ENCODE data around the gene CXCR3. TPM values are rescaled to one million over a fixed set of nuclear protein-coding genes. Genes with fewer than 3 reads are reported as not detected.
"Not testable (repeated sequence)": the region's sequence is repeated elsewhere in the genome, so short reads cannot be mapped to it uniquely, and the experiment has no call there.

The CXCR3 gene
- total RNA-seq, 5 donors from 2014 or later (not counting 1 experiment from before 2014, with no cell fraction given) = 12.5 to 41.5 (median 17.6) TPM

- H3K4me3 Mint-ChIP-seq; H3K36me3 ChIP-seq (ENCODE audit: control insufficient read depth in 2 of 2, extremely low read depth in 1 of 2, insufficient read depth in 1 of 2, low read length in 1 of 2); DNase-seq; H3K27me3 Mint-ChIP-seq; H3K9me3 Mint-ChIP-seq; POLR2A ChIA-PET; H3K9me3 ChIP-seq; H3K27me3 ChIP-seq (replicated peaks in 1 of 2; ENCODE audit: control insufficient read depth in 2 of 2, extremely low read depth in 1 of 2, insufficient read depth in 2 of 2, low read length in 1 of 2); H3K27ac Mint-ChIP-seq; H3K4me3 ChIP-seq (ENCODE audit: control insufficient read depth in 1 of 2, extremely low read depth in 1 of 2, low read length in 1 of 2); H3K36me3 Mint-ChIP-seq; H3K27ac ChIP-seq (ENCODE audit: low read length); ATAC-seq (replicated peaks in 1 of 4): not testable (repeated sequence)
- CTCF ChIA-PET = interaction anchor here in 1 of 2 donors (1.1 kb wide), 1 partner anchor 196 kb away, joined by 3 read pairs; no protein-coding TSS in a partner anchor
- WGBS (ENCODE audit: insufficient coverage) = 100% methylated on average over 1 of the region's 8 CpGs
- H3K4me1 Mint-ChIP-seq = peaks cover 11 to 17% (median 16%) of the 10 kb centered on the region in 3 donors
- H3K4me1 ChIP-seq (ENCODE audit: control insufficient read depth in 1 of 2, extremely low read depth in 1 of 2, insufficient read depth in 2 of 2, low read length in 2 of 2) = peaks cover 0 to 23% of the 10 kb centered on the region in 2 experiments
Measured at GRCh38 chrX:71664202-71664601, 45.9 kb upstream of the CXCR3 start.

GRCh38 chrX:71663238-71663637 lies 44.9 kb upstream of the CXCR3 start:
- peak overlapping the region in 2 of 3 donors; percentile 39 to 68 for H3K4me3 Mint-ChIP-seq
- 50% methylated on average over 2 of the region's 8 CpGs for WGBS (ENCODE audit: insufficient coverage)
- peak overlapping the region in 1 of 2 donors; percentile 64 for H3K27ac Mint-ChIP-seq

GRCh38 chrX:71662654-71663053 lies 44.3 kb upstream of the CXCR3 start:
- WGBS (ENCODE audit: insufficient coverage) = no CpG with 5 or more reads among the region's 11 CpGs
- Mint-ChIP-seq H3K4me3 (peak overlapping the region; percentile 32 to 68 (median 45)), H3K27ac (peak overlapping the region in 1 of 2 donors; percentile 71), H3K4me1 (peaks cover 11 to 17% (median 16%) of the 10 kb centered on the region in 3 donors)
- H3K9me3 Mint-ChIP-seq; POLR2A ChIA-PET; H3K36me3 ChIP-seq (ENCODE audit: control insufficient read depth in 2 of 2, extremely low read depth in 1 of 2, insufficient read depth in 1 of 2, low read length in 1 of 2); H3K36me3 Mint-ChIP-seq; H3K27me3 ChIP-seq (replicated peaks in 1 of 2; ENCODE audit: control insufficient read depth in 2 of 2, extremely low read depth in 1 of 2, insufficient read depth in 2 of 2, low read length in 1 of 2); H3K27ac ChIP-seq (ENCODE audit: low read length); H3K9me3 ChIP-seq; H3K27me3 Mint-ChIP-seq; H3K4me3 ChIP-seq (ENCODE audit: control insufficient read depth in 1 of 2, extremely low read depth in 1 of 2, low read length in 1 of 2); CTCF ChIA-PET: not testable (repeated sequence)
- peak in 2 of 35 experiments; percentile 17 to 28 for DNase-seq
- ATAC-seq (replicated peaks in 1 of 4) = peak; percentile 37 to 59 (median 49)
- H3K4me1 ChIP-seq (ENCODE audit: control insufficient read depth in 1 of 2, extremely low read depth in 1 of 2, insufficient read depth in 2 of 2, low read length in 2 of 2) = peaks cover 0 to 23% of the 10 kb centered on the region in 2 experiments

More at GRCh38 chrX:71663238-71663637, 44.9 kb upstream of the CXCR3 start:
- H3K36me3 ChIP-seq (ENCODE audit: control insufficient read depth in 2 of 2, extremely low read depth in 1 of 2, insufficient read depth in 1 of 2, low read length in 1 of 2); H3K9me3 ChIP-seq; H3K36me3 Mint-ChIP-seq; H3K27me3 ChIP-seq (replicated peaks in 1 of 2; ENCODE audit: control insufficient read depth in 2 of 2, extremely low read depth in 1 of 2, insufficient read depth in 2 of 2, low read length in 1 of 2); H3K4me3 ChIP-seq (ENCODE audit: control insufficient read depth in 1 of 2, extremely low read depth in 1 of 2, low read length in 1 of 2); H3K9me3 Mint-ChIP-seq; POLR2A ChIA-PET; H3K27me3 Mint-ChIP-seq: not testable (repeated sequence)
- ATAC-seq (replicated peaks in 1 of 4) (peak; percentile 27 to 71 (median 50)), DNase-seq (peak in 30 of 35 experiments; percentile 9 to 64 (median 29))
- H3K4me1 Mint-ChIP-seq = peaks cover 11 to 17% (median 16%) of the 10 kb centered on the region in 3 donors
- Histone ChIP-seq H3K27ac (ENCODE audit: low read length) (peak overlapping the region; percentile 23), H3K4me1 (ENCODE audit: control insufficient read depth in 1 of 2, extremely low read depth in 1 of 2, insufficient read depth in 2 of 2, low read length in 2 of 2) (peaks cover 0 to 23% of the 10 kb centered on the region in 2 experiments)
- CTCF ChIA-PET = interaction anchor here in 1 of 2 donors (1.1 kb wide), 1 partner anchor 197 kb away, joined by 3 read pairs; no protein-coding TSS in a partner anchor

GRCh38 chrX:71661919-71662318 lies 43.6 kb upstream of the CXCR3 start:
- CTCF ChIA-PET = no interaction called here
- H3K4me3 Mint-ChIP-seq = peak overlapping the region in 1 of 3 donors; percentile 68
- peaks cover 11 to 18% (median 16%) of the 10 kb centered on the region in 3 donors for H3K4me1 Mint-ChIP-seq
- Histone ChIP-seq H3K27me3 (replicated peaks in 1 of 2; ENCODE audit: control insufficient read depth in 2 of 2, extremely low read depth in 1 of 2, insufficient read depth in 2 of 2, low read length in 1 of 2) (no peaks in the 10 kb centered on the region), H3K27ac (ENCODE audit: low read length) (no peak overlapping the region), H3K36me3 (ENCODE audit: control insufficient read depth in 2 of 2, extremely low read depth in 1 of 2, insufficient read depth in 1 of 2, low read length in 1 of 2) (no peaks in the 10 kb centered on the region), H3K4me1 (ENCODE audit: control insufficient read depth in 1 of 2, extremely low read depth in 1 of 2, insufficient read depth in 2 of 2, low read length in 2 of 2) (peaks cover 0 to 23% of the 10 kb centered on the region in 2 experiments), H3K4me3 (ENCODE audit: control insufficient read depth in 1 of 2, extremely low read depth in 1 of 2, low read length in 1 of 2) (no peak overlapping the region), H3K9me3 (no peaks in the 10 kb centered on the region)
- no peak for ATAC-seq (replicated peaks in 1 of 4)
- no peaks in the 10 kb centered on the region for H3K9me3 Mint-ChIP-seq
- WGBS (ENCODE audit: insufficient coverage) = 94% methylated on average over 3 of the region's 12 CpGs
- no peaks in the 10 kb centered on the region for H3K27me3 Mint-ChIP-seq
- DNase-seq = no peak
- POLR2A ChIA-PET = no interaction called here
- H3K36me3 Mint-ChIP-seq = no peaks in the 10 kb centered on the region
- no peak overlapping the region for H3K27ac Mint-ChIP-seq

- Histone ChIP-seq H3K9me3 (no peaks in the 10 kb centered on the region), H3K4me1 (ENCODE audit: control insufficient read depth in 1 of 2, extremely low read depth in 1 of 2, insufficient read depth in 2 of 2, low read length in 2 of 2) (peaks cover 0 to 23% of the 10 kb centered on the region in 2 experiments), H3K36me3 (ENCODE audit: control insufficient read depth in 2 of 2, extremely low read depth in 1 of 2, insufficient read depth in 1 of 2, low read length in 1 of 2) (no peaks in the 10 kb centered on the region), H3K27ac (ENCODE audit: low read length) (no peak overlapping the region), H3K27me3 (replicated peaks in 1 of 2; ENCODE audit: control insufficient read depth in 2 of 2, extremely low read depth in 1 of 2, insufficient read depth in 2 of 2, low read length in 1 of 2) (no peaks in the 10 kb centered on the region), H3K4me3 (ENCODE audit: control insufficient read depth in 1 of 2, extremely low read depth in 1 of 2, low read length in 1 of 2) (no peak overlapping the region)
- CTCF ChIA-PET = no interaction called here
- ATAC-seq (replicated peaks in 1 of 4) (no peak), DNase-seq (no peak)
- H3K4me1 Mint-ChIP-seq = peaks cover 11 to 19% (median 16%) of the 10 kb centered on the region in 3 donors
- no peaks in the 10 kb centered on the region for H3K36me3 Mint-ChIP-seq
- no peak overlapping the region for H3K27ac Mint-ChIP-seq
- 80% methylated on average over 1 of the region's 22 CpGs for WGBS (ENCODE audit: insufficient coverage)
- H3K9me3 Mint-ChIP-seq = no peaks in the 10 kb centered on the region
- POLR2A ChIA-PET = no interaction called here
- peaks cover 0 to 6% of the 10 kb centered on the region in 2 donors for H3K27me3 Mint-ChIP-seq
- no peak overlapping the region for H3K4me3 Mint-ChIP-seq
Measured at GRCh38 chrX:71660562-71661416, 42.5 kb upstream of the CXCR3 start.

- ChIA-PET CTCF (no interaction called here), POLR2A (no interaction called here)
- DNase-seq (no peak), ATAC-seq (replicated peaks in 1 of 4) (no peak)
- Mint-ChIP-seq H3K27ac (no peak overlapping the region), H3K36me3 (no peaks in the 10 kb centered on the region), H3K9me3 (no peaks in the 10 kb centered on the region), H3K4me3 (no peak overlapping the region), H3K4me1 (peaks cover 11 to 19% (median 16%) of the 10 kb centered on the region in 3 donors), H3K27me3 (peaks cover 0 to 6% of the 10 kb centered on the region in 2 donors)
- peaks cover 0 to 23% of the 10 kb centered on the region in 2 experiments for H3K4me1 ChIP-seq (ENCODE audit: control insufficient read depth in 1 of 2, extremely low read depth in 1 of 2, insufficient read depth in 2 of 2, low read length in 2 of 2)
- WGBS (ENCODE audit: insufficient coverage) = no CpG with 5 or more reads among the region's 6 CpGs
- H3K27me3 ChIP-seq (replicated peaks in 1 of 2; ENCODE audit: control insufficient read depth in 2 of 2, extremely low read depth in 1 of 2, insufficient read depth in 2 of 2, low read length in 1 of 2) = no peaks in the 10 kb centered on the region
- H3K36me3 ChIP-seq (ENCODE audit: control insufficient read depth in 2 of 2, extremely low read depth in 1 of 2, insufficient read depth in 1 of 2, low read length in 1 of 2) = no peaks in the 10 kb centered on the region
- no peak overlapping the region for H3K4me3 ChIP-seq (ENCODE audit: control insufficient read depth in 1 of 2, extremely low read depth in 1 of 2, low read length in 1 of 2)
- no peaks in the 10 kb centered on the region for H3K9me3 ChIP-seq
- H3K27ac ChIP-seq (ENCODE audit: low read length) = no peak overlapping the region
Measured at GRCh38 chrX:71659959-71660358, 41.6 kb upstream of the CXCR3 start.

Measured in T-cell (primary cell).